HUES48 (cell line): ENCODE data around the gene PITPNM3.
"Not testable (repeated sequence)": the region's sequence is repeated elsewhere in the genome, so short reads cannot be mapped to it uniquely, and the experiment has no call there.

ENCODE experiments used
- H3K27ac ChIP-seq: one replicate; pipeline ENCODE4 v1.7.0; 2013; ENCODE audit warnings: low read depth, low read length, inconsistent platforms
- H3K27me3 ChIP-seq: 2 replicates; pipeline ENCODE4 v1.6.1; 2013; ENCODE audit warnings: mild to moderate bottlenecking, low read length; ENCODE audit not compliant: control insufficient read depth, insufficient read depth
- H3K36me3 ChIP-seq: 2 replicates; pipeline ENCODE4 v1.6.1; 2013; ENCODE audit warnings: low read length; ENCODE audit not compliant: control insufficient read depth, insufficient read depth
- H3K4me1 ChIP-seq: 2 replicates; pipeline ENCODE4 v1.6.1; 2013; ENCODE audit warnings: mild to moderate bottlenecking, low read length; ENCODE audit not compliant: control insufficient read depth, insufficient read depth
- H3K4me3 ChIP-seq: 2 replicates; pipeline ENCODE4 v1.5.1; 2013; ENCODE audit warnings: mild to moderate bottlenecking, low read depth, low read length
- H3K9ac ChIP-seq: 2 replicates; pipeline ENCODE4 v1.6.1; 2013; ENCODE audit warnings: mild to moderate bottlenecking, low read depth, low read length, moderate library complexity
- H3K9me3 ChIP-seq: 2 replicates; pipeline ENCODE4 v1.6.1; 2013; ENCODE audit warnings: low read length; ENCODE audit not compliant: control insufficient read depth, insufficient read depth

Gene PITPNM3

GRCh38 chr17:6488008-6488539 lies 68.3 kb downstream of the PITPNM3 start:
- peaks cover 14% of the 10 kb centered on the region; the same call in 1 of the 2 replicates for H3K4me1 ChIP-seq
- H3K9ac ChIP-seq, result no peak overlapping the region
- H3K9me3 ChIP-seq, result no peaks in the 10 kb centered on the region
- no peak overlapping the region for H3K4me3 ChIP-seq
- H3K27me3 ChIP-seq, result no peaks in the 10 kb centered on the region
- H3K36me3 ChIP-seq, result no peaks in the 10 kb centered on the region
- no peak overlapping the region for H3K27ac ChIP-seq

DNA sequence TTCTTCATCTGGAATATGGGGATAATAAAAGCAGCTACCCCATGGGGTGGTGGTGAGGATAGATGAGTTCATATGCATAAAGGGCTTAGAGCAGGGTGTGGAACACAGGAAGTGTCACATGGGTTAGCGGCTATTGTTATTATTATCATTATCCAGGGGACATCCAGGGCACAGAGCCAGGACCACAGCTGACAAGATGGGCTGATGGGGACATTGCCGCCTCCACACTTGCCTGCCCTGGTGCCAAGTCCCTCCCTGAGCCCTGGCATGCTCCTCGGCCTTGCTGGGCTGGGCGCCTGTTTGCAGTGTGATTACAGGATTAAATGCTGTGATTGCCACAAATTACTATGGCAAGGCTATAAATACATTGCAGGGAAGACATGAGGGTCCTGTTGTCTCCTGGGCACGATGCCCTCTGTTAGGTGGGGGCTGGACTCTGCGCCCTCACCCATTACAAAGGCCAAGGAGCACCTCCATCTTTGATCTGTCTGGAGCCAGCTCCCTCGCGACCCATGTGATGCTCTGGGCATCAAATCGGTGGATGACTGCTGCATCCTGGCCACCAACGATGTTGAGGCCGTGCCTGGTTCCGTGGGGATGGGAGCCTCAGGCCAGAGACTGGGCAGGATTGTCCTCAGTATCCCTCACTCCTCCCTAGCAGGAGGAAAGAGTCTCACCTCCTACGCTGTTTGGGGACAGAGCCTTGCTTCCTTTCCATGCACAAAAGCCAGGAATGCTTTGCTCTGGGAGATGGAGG lies 68.9 kb downstream of the PITPNM3 start:
- Histone ChIP-seq H3K4me3 (no peak overlapping the region), H3K9me3 (no peaks in the 10 kb centered on the region), H3K27me3 (no peaks in the 10 kb centered on the region), H3K9ac (no peak overlapping the region), H3K36me3 (no peaks in the 10 kb centered on the region), H3K4me1 (peaks cover 14% of the 10 kb centered on the region; the same call in 1 of the 2 replicates), H3K27ac (no peak overlapping the region)

- Histone ChIP-seq H3K4me1 (peaks cover 14% of the 10 kb centered on the region; the same call in 1 of the 2 replicates), H3K9me3 (no peaks in the 10 kb centered on the region), H3K27me3 (no peaks in the 10 kb centered on the region), H3K9ac (no peak overlapping the region), H3K36me3 (no peaks in the 10 kb centered on the region), H3K4me3 (no peak overlapping the region), H3K27ac (no peak overlapping the region)
Observed at GRCh38 chr17:6485646-6486412, 70.5 kb downstream of the PITPNM3 start.

DNA sequence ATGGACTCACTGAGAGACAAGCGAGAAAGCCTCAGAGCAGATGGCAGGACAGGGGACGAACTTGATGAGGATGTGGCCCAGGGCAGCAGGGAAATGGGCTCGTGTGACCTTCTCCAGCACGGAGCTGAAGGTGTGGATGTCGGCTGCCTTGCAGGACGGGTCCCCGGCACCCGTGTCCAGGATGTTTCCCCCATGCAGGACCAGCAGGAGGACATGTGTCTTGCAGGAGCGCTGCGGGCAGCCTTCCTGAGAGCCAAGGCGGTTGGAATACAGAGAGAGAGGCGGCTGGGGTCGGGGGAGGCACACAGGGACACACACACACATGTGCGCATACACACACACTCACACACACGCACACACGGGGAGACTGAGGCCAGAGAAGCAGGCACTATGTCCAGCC lies 72.8 kb downstream of the PITPNM3 start:
- no peak overlapping the region for H3K4me3 ChIP-seq
- peaks cover 25% of the 10 kb centered on the region; the same call in 1 of the 2 replicates for H3K4me1 ChIP-seq
- no peak overlapping the region for H3K27ac ChIP-seq
- no peaks in the 10 kb centered on the region for H3K27me3 ChIP-seq
- H3K36me3 ChIP-seq, result no peaks in the 10 kb centered on the region
- no peak overlapping the region for H3K9ac ChIP-seq
- H3K9me3 ChIP-seq, result no peaks in the 10 kb centered on the region

DNA sequence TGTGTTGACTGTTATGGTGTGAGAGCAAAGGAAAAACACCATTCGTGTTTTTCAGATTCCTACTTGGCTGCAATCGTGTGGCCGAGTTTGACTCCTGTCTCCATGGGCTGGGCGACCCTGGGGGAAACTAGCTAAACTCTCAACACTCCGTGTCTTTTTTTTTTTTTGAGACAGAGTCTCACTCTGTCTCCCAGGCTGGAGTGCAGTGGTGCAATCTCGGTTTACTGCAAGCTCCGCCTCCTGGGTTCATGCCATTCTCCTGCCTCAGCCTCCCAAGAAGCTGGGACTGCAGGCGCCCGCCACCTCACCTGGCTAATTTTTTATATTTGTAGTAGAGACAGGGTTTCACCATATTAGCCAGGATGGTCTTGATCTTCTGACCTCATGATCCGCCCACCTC lies 73.6 kb downstream of the PITPNM3 start:
- H3K27ac ChIP-seq, H3K4me3 ChIP-seq, H3K9me3 ChIP-seq, H3K27me3 ChIP-seq, H3K36me3 ChIP-seq, H3K9ac ChIP-seq: not testable (repeated sequence)
- peaks cover 25% of the 10 kb centered on the region; the same call in 1 of the 2 replicates for H3K4me1 ChIP-seq

GRCh38 chr17:6482105-6482455 lies 74.3 kb downstream of the PITPNM3 start:
- no peaks in the 10 kb centered on the region for H3K36me3 ChIP-seq
- H3K9ac ChIP-seq, result no peak overlapping the region
- no peaks in the 10 kb centered on the region for H3K27me3 ChIP-seq
- no peaks in the 10 kb centered on the region for H3K9me3 ChIP-seq
- H3K27ac ChIP-seq, result no peak overlapping the region
- H3K4me3 ChIP-seq, result no peak overlapping the region
- H3K4me1 ChIP-seq, result peaks cover 20% of the 10 kb centered on the region; the same call in 1 of the 2 replicates

- Histone ChIP-seq H3K9me3 (no peaks in the 10 kb centered on the region), H3K36me3 (no peaks in the 10 kb centered on the region), H3K4me1 (peaks cover 13% of the 10 kb centered on the region; the same call in 1 of the 2 replicates), H3K9ac (no peak overlapping the region), H3K27ac (no peak overlapping the region), H3K4me3 (no peak overlapping the region), H3K27me3 (no peaks in the 10 kb centered on the region)
Observed at GRCh38 chr17:6480303-6480675, 76.1 kb downstream of the PITPNM3 start.

- Histone ChIP-seq H3K4me3 (no peak overlapping the region), H3K27me3 (no peaks in the 10 kb centered on the region), H3K4me1 (peaks cover 16% of the 10 kb centered on the region; the same call in 1 of the 2 replicates), H3K27ac (no peak overlapping the region), H3K9me3 (no peaks in the 10 kb centered on the region), H3K9ac (no peak overlapping the region), H3K36me3 (no peaks in the 10 kb centered on the region)
Observed at GRCh38 chr17:6479622-6480302, 76.6 kb downstream of the PITPNM3 start.

- Histone ChIP-seq H3K27me3 (no peaks in the 10 kb centered on the region), H3K4me1 (peaks cover 16% of the 10 kb centered on the region; the same call in 1 of the 2 replicates), H3K4me3 (no peak overlapping the region), H3K9ac (no peak overlapping the region), H3K36me3 (no peaks in the 10 kb centered on the region), H3K9me3 (no peaks in the 10 kb centered on the region), H3K27ac (no peak overlapping the region)
Observed at GRCh38 chr17:6478486-6478885, 77.9 kb downstream of the PITPNM3 start.

DNA sequence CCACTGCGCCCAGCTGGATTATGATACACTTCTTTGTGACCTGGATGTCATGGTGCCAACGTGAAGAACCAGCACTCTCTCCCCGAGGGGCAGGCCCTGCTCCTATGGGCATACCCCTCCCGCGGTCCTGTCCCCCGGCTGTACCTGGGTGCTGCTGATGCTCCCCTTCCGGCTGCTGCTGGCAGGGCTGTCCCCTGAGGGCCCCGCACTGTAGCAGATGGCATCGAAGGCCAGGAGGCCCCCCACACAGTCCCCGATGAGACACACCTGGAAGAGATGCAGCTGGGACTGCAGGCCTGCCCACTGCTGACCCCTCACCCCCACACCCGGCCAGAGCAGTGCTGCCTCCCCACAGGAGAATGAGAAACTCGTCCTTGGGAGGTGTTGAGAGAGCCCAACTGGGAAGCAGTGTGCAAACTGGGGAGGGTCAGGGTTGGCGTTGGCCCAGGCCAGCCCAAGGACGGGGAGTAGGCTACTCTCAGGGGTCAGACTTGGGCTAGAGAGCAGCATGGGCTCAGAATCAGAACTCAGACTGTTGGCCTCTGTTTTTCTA lies 78.4 kb downstream of the PITPNM3 start:
- H3K4me1 ChIP-seq, result peaks cover 17% of the 10 kb centered on the region
- no peaks in the 10 kb centered on the region for H3K9me3 ChIP-seq
- H3K27me3 ChIP-seq, result no peaks in the 10 kb centered on the region
- H3K36me3 ChIP-seq, result no peaks in the 10 kb centered on the region
- H3K4me3 ChIP-seq, result no peak overlapping the region
- no peak overlapping the region for H3K9ac ChIP-seq
- no peak overlapping the region for H3K27ac ChIP-seq
